K562 (cell line): ENCODE results near the gene AIF1. TPM values are rescaled to one million over a fixed set of nuclear protein-coding genes. Genes with fewer than 3 reads are reported as not detected.

Experiments
- ADNP ChIP-seq: fragments of 200-800 bp; sonication (Bioruptor generic); IDR thresholded peaks from 2 replicates; pipeline ENCODE4 v1.6.1; 2016; ENCODE audit warnings: missing genetic modification characterization, missing compliant biosample characterization
- CTBP1 ChIP-seq: fragments of 450-650 bp; IDR thresholded peaks from 2 replicates; pipeline ENCODE4 v1.6.1; 2016; ENCODE audit warnings: borderline replicate concordance
- EGR1 ChIP-seq: fragments of 450-650 bp; conservative IDR thresholded peaks from 2 replicates; pipeline ENCODE4 v1.6.1; 2017; ENCODE audit warnings: mild to moderate bottlenecking
- FIP1L1 ChIP-seq: fragments of 200-400 bp; formaldehyde crosslinking; IDR thresholded peaks from 2 replicates; pipeline ENCODE4 v1.6.1; 2018; ENCODE audit warnings: mild to moderate bottlenecking, low read depth, low read length; ENCODE audit not compliant: poor library complexity, severe bottlenecking
- FOXK2 ChIP-seq, 2 experiments: fragments of 450-650 bp; IDR thresholded peaks in 1 of 2; conservative IDR thresholded peaks in 1 of 2; 2 replicates each; pipeline ENCODE4 v1.6.1; 2016; ENCODE audit warnings: low read depth in 2 of 2, mild to moderate bottlenecking in 1 of 2
- HSF4 ChIP-seq: fragments of 250-450 bp; sonication (Bioruptor Pico); IDR thresholded peaks from 2 replicates; pipeline ENCODE4 v2.1.2; 2022; ENCODE audit warnings: mild to moderate bottlenecking, moderate library complexity, borderline replicate concordance
- PTTG1 ChIP-seq: fragments of 450-650 bp; IDR thresholded peaks from 2 replicates; pipeline ENCODE4 v1.6.1; 2016; ENCODE audit warnings: low read depth, mild to moderate bottlenecking, missing genetic modification characterization, missing compliant biosample characterization
- RFX7 ChIP-seq: fragments of 250-450 bp; sonication (Bioruptor Pico); IDR thresholded peaks from 2 replicates; pipeline ENCODE4 v1.5.1; 2021; ENCODE audit warnings: mild to moderate bottlenecking
- SMARCB1 ChIP-seq: IDR thresholded peaks from 2 replicates; pipeline ENCODE4 v1.6.1; 2011; ENCODE audit warnings: improper control_type of control experiment, low read depth; ENCODE audit not compliant: insufficient read length
- USF2 ChIP-seq: sonication (generic); formaldehyde crosslinking; IDR thresholded peaks from 2 replicates; pipeline ENCODE4 v1.5.0; 2020; ENCODE audit warnings: missing genetic modification reagents
- ZBTB7A ChIP-seq: IDR thresholded peaks from 2 replicates; pipeline ENCODE4 v1.6.1; 2011; ENCODE audit warnings: low read depth, mild to moderate bottlenecking, low read length, moderate library complexity, borderline replicate concordance; ENCODE audit not compliant: control insufficient read depth
- ZNF277 ChIP-seq: fragments of 250-450 bp; sonication (Bioruptor Pico); IDR thresholded peaks from 2 replicates; pipeline ENCODE4 v1.8.0; 2022; ENCODE audit warnings: inconsistent platforms, mild to moderate bottlenecking, moderate library complexity, borderline replicate concordance
- polyA plus RNA-seq, 8 experiments: library from polyadenylated mRNA; depleted of rRNA in 4 of 8; stranded (reverse) in 5 of 8; unstranded in 3 of 8; fragments of >200 nt; fragmentation: Nextera tagmentation in 2 of 8; fragmentation: Illumina TruSeq in 1 of 8; extraction: Ambion mirVana in 2 of 8; extraction: Trizol in 1 of 8; gene quantifications; 2 replicates each; pipeline versions ENCODE4 v1.2.1 to v1.2.3, GENCODE V29; 2011 to 2014; ENCODE audit warnings: inconsistent platforms in 1 of 8, missing spikeins in 1 of 8
- total RNA-seq, 7 experiments: library from RNA; depleted of rRNA in 6 of 7; stranded (reverse); fragments of >200 nt in 6 of 7; fragmentation: Illumina TruSeq in 2 of 7; extraction: Trizol in 2 of 7; gene quantifications; 2 replicates each; pipeline versions ENCODE4 v1.2.1 to v1.2.3, GENCODE V29; 2011 to 2021; ENCODE audit warnings: low replicate concordance in 1 of 7
- TF ChIP-seq, protein P1 (sequence below): fragments of 250-450 bp; sonication (Bioruptor Pico); IDR thresholded peaks from 2 replicates; pipeline ENCODE4 v1.4.0; 2020; ENCODE audit warnings: borderline replicate concordance
- TF ChIP-seq, protein P2 (sequence below): fragments of 450-650 bp; IDR thresholded peaks from 2 replicates; pipeline ENCODE4 v1.6.1; 2016; ENCODE audit warnings: antibody characterized with exemption
- TF ChIP-seq, protein P3 (sequence below), 2 experiments: fragments of 150-350 bp in 1 of 2; IDR thresholded peaks; 2 replicates each; pipeline ENCODE4 v1.6.1; 2012 to 2016; ENCODE audit warnings: low read depth in 2 of 2, low read length in 2 of 2, mild to moderate bottlenecking in 1 of 2, moderate library complexity in 1 of 2
- TF ChIP-seq, protein P4 (sequence below): IDR thresholded peaks from 2 replicates; pipeline ENCODE4 v1.6.1; 2016; ENCODE audit warnings: missing genetic modification characterization, missing compliant biosample characterization
- TF ChIP-seq, protein P5 (sequence below): fragments of 250-450 bp; sonication (Bioruptor Pico); IDR thresholded peaks from 2 replicates; pipeline ENCODE4 v1.6.1; 2021; ENCODE audit warnings: mild to moderate bottlenecking

Gene AIF1
- total and polyA plus RNA-seq, 9 of the 15 experiments (the other 6 are each of a cell fraction or from before 2014, with no cell fraction given), result 9.4 to 33.4 (median 19.4) TPM

DNA sequence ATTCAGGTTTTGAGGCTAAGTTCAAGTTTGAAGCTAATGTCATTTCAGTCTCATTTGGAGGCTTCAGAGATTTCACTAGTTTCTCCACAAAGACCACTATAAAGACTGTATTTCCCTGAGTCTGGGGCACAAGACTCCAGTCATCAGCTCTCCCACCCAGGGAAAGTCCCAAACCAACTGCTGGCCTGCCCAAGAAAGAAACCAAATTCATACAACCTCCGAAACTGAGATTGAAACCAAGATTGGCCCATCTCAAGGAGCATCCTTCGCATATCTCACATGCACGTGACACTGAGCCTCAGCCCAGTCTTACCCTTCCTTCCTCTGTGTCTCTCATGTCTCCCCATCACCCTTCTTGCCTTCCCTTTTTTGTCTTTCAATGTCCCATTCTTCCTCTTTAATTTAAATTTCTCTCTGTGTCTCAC lies 46.5 kb upstream of the AIF1 start (continued):
- TF ChIP-seq, protein P1, sequence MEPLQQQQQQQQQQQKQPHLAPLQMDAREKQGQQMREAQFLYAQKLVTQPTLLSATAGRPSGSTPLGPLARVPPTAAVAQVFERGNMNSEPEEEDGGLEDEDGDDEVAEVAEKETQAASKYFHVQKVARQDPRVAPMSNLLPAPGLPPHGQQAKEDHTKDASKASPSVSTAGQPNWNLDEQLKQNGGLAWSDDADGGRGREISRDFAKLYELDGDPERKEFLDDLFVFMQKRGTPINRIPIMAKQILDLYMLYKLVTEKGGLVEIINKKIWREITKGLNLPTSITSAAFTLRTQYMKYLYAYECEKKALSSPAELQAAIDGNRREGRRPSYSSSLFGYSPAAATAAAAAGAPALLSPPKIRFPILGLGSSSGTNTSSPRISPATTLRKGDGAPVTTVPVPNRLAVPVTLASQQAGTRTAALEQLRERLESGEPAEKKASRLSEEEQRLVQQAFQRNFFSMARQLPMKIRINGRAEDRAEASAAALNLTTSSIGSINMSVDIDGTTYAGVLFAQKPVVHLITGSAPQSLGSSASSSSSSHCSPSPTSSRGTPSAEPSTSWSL (CRISPR knock-in tag), result no peak
- no peak for TF ChIP-seq RFX7 (CRISPR knock-in tag)
- TF ChIP-seq, protein P2, sequence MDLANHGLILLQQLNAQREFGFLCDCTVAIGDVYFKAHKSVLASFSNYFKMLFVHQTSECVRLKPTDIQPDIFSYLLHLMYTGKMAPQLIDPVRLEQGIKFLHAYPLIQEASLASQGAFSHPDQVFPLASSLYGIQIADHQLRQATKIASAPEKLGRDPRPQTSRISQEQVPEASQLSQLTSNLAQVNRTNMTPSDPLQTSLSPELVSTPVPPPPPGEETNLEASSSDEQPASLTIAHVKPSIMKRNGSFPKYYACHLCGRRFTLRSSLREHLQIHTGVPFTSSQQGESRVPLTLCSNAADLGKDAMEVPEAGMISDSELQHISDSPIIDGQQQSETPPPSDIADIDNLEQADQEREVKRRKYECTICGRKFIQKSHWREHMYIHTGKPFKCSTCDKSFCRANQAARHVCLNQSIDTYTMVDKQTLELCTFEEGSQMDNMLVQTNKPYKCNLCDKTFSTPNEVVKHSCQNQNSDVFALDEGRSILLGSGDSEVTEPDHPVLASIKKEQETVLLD, result no peak
- no peak for TF ChIP-seq ZBTB7A
- no peak for TF ChIP-seq EGR1
- TF ChIP-seq, protein P3, sequence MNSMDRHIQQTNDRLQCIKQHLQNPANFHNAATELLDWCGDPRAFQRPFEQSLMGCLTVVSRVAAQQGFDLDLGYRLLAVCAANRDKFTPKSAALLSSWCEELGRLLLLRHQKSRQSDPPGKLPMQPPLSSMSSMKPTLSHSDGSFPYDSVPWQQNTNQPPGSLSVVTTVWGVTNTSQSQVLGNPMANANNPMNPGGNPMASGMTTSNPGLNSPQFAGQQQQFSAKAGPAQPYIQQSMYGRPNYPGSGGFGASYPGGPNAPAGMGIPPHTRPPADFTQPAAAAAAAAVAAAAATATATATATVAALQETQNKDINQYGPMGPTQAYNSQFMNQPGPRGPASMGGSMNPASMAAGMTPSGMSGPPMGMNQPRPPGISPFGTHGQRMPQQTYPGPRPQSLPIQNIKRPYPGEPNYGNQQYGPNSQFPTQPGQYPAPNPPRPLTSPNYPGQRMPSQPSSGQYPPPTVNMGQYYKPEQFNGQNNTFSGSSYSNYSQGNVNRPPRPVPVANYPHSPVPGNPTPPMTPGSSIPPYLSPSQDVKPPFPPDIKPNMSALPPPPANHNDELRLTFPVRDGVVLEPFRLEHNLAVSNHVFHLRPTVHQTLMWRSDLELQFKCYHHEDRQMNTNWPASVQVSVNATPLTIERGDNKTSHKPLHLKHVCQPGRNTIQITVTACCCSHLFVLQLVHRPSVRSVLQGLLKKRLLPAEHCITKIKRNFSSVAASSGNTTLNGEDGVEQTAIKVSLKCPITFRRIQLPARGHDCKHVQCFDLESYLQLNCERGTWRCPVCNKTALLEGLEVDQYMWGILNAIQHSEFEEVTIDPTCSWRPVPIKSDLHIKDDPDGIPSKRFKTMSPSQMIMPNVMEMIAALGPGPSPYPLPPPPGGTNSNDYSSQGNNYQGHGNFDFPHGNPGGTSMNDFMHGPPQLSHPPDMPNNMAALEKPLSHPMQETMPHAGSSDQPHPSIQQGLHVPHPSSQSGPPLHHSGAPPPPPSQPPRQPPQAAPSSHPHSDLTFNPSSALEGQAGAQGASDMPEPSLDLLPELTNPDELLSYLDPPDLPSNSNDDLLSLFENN (IDR thresholded peaks at IDR 0.05; ENCODE audit: low read depth in 2 of 2, low read length in 2 of 2), result no peak
- no peak for TF ChIP-seq FOXK2 (conservative IDR thresholded peaks at IDR 0.05 in 1 of 2, IDR thresholded peaks at IDR 0.05 in 1 of 2; ENCODE audit: low read depth in 2 of 2)
- TF ChIP-seq CTBP1, result 0 out of 2 replicates have a peak, but pooled peaks have one; percentile 20
- TF ChIP-seq, protein P4, sequence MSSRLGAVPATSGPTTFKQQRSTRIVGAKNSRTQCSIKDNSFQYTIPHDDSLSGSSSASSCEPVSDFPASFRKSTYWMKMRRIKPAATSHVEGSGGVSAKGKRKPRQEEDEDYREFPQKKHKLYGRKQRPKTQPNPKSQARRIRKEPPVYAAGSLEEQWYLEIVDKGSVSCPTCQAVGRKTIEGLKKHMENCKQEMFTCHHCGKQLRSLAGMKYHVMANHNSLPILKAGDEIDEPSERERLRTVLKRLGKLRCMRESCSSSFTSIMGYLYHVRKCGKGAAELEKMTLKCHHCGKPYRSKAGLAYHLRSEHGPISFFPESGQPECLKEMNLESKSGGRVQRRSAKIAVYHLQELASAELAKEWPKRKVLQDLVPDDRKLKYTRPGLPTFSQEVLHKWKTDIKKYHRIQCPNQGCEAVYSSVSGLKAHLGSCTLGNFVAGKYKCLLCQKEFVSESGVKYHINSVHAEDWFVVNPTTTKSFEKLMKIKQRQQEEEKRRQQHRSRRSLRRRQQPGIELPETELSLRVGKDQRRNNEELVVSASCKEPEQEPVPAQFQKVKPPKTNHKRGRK (tag), result no peak
- no peak for TF ChIP-seq SMARCB1
- TF ChIP-seq FIP1L1, result no peak
- TF ChIP-seq PTTG1 (tag), result no peak
- TF ChIP-seq, protein P5, sequence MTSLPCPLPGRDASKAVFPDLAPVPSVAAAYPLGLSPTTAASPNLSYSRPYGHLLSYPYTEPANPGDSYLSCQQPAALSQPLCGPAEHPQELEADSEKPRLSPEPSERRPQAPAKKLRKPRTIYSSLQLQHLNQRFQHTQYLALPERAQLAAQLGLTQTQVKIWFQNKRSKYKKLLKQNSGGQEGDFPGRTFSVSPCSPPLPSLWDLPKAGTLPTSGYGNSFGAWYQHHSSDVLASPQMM, result no peak
- no peak for TF ChIP-seq HSF4 (CRISPR knock-in tag)
- no peak for TF ChIP-seq ADNP (tag)
- no peak for TF ChIP-seq ZNF277 (CRISPR knock-in tag)
- TF ChIP-seq USF2, result peak; percentile 18; the same call in 1 of the 2 replicates
- TF ChIP-seq, all 486 proteins: peak for 9
